Adipose tissue (tissue), 3 donors: ENCODE results near the gene PCDHA7. TPM values are rescaled to one million over a fixed set of nuclear protein-coding genes. Genes with fewer than 3 reads are reported as not detected.
"Not testable (repeated sequence)": the region's sequence is repeated elsewhere in the genome, so short reads cannot be mapped to it uniquely, and the experiment has no call there.

Experiments used
- H3K27ac ChIP-seq: one replicate; pipeline ENCODE4 v1.5.1; 2013; ENCODE audit warnings: low read depth, low read length
- WGBS, 3 donors: extraction: QIAGEN DNeasy Blood & Tissue Kit; methylation state at CpG; one replicate each; pipeline ENCODE4 v1.1.7; 2013; 5-methylcytosine and 5-hydroxymethylcytosine counted together
- polyA plus RNA-seq, 3 donors: library from polyadenylated mRNA; stranded (reverse); fragments of 200-250 nt; gene quantifications; one replicate each; pipeline ENCODE4 v1.2.3, GENCODE V29; 2013
- donor health status: healthy with polysubstance abuse.
- donor health status: Bipolar disorder and iron deficiency.
- donor health status: healthy.

Gene PCDHA7
- polyA plus RNA-seq, 3 donors, result 0.10 to 0.22 (median 0.14) TPM

- no peak within 1 kb of the TSS for H3K27ac ChIP-seq
- 24 to 26% (median 26%) methylated on average over 39 of the region's 39 CpGs for WGBS, 3 donors
These were observed 12.4 kb upstream of the PCDHA7 start, which contains the start of gene PCDHA5 for GRCh38 chr5:140821375-140822280. Gene PCDHA5 (plus strand): TSS chr5:140821613.

DNA sequence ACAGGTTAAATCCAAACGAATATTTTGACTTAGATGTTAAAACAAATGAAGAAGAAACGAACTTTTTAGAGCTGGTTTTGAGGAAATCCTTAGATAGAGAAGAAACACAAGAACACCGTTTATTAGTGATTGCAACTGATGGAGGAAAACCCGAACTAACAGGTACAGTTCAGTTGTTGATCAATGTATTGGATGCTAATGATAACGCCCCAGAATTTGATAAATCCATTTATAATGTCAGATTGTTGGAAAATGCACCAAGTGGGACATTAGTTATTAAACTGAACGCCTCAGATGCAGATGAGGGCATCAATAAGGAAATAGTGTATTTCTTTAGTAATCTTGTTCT lies 11.8 kb upstream of the PCDHA7 start:
- WGBS, 3 donors, result 23 to 29% (median 26%) methylated on average over 6 of the region's 6 CpGs
- no peak overlapping the region for H3K27ac ChIP-seq

DNA sequence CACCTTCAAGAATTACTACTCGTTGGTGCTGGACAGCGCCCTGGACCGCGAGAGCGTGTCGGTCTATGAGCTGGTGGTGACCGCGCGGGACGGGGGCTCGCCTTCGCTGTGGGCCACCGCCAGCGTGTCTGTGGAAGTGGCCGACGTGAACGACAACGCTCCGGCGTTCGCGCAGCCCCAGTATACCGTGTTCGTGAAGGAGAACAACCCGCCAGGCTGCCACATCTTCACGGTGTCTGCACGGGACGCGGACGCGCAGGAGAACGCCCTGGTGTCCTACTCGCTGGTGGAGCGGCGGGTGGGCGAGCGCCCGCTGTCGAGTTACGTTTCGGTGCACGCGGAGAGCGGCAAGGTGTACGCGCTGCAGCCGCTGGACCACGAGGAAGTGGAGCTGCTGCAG lies 11.1 kb upstream of the PCDHA7 start:
- WGBS, 3 donors, result 48 to 53% (median 48%) methylated on average over 40 to 48 of the region's 48 CpGs
- not testable (repeated sequence) for H3K27ac ChIP-seq

DNA sequence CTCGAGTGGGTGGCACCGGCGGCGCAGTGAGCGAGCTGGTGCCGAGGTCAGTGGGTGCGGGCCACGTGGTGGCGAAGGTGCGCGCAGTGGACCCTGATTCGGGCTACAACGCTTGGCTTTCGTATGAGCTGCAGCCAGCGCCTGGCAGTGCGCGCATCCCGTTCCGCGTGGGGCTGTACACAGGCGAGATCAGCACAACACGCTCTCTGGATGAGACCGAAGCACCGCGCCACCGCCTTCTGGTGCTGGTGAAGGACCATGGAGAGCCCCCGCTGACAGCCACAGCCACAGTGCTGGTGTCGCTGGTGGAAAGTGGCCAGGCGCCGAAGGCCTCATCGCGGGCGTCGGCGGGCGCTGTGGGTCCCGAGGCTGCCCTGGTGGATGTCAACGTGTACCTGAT lies 10.6 kb upstream of the PCDHA7 start:
- 49 to 54% (median 53%) methylated on average over 38 of the region's 38 CpGs for WGBS, 3 donors
- H3K27ac ChIP-seq, result no peak overlapping the region

- 14 to 16% (median 16%) methylated on average over 27 of the region's 27 CpGs for WGBS, 3 donors
- no peak within 1 kb of the TSS for H3K27ac ChIP-seq
These were observed 6.2 kb upstream of the PCDHA7 start, which contains the start of gene PCDHA6 for GRCh38 chr5:140827704-140828361. Gene PCDHA6 (plus strand): TSS chr5:140827960. CDS start chr5:140828092, 132 bp downstream.

DNA sequence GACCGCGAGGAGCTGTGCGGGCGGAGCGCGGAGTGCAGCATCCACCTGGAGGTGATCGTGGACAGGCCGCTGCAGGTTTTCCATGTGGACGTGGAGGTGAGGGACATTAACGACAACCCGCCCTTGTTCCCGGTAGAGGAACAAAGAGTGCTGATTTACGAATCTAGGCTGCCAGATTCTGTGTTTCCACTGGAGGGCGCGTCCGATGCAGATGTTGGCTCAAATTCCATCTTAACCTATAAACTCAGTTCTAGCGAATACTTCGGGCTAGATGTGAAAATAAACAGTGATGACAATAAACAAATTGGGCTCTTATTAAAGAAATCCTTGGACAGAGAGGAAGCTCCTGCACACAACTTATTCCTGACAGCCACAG lies 5.7 kb upstream of the PCDHA7 start:
- H3K27ac ChIP-seq, result no peak overlapping the region
- 15 to 20% (median 15%) methylated on average over 18 of the region's 18 CpGs for WGBS, 3 donors

- H3K27ac ChIP-seq, result not testable (repeated sequence)
- 37 to 44% (median 40%) methylated on average over 104 to 106 of the region's 106 CpGs for WGBS, 3 donors
These were observed 4.3 kb upstream of the PCDHA7 start for GRCh38 chr5:140829511-140830501.

- 18 to 20% (median 18%) methylated on average over 23 to 26 of the region's 38 CpGs for WGBS, 3 donors
- H3K27ac ChIP-seq, result not testable (repeated sequence)
These were observed 455 bp downstream of the PCDHA7 start for GRCh38 chr5:140834439-140835008.

DNA sequence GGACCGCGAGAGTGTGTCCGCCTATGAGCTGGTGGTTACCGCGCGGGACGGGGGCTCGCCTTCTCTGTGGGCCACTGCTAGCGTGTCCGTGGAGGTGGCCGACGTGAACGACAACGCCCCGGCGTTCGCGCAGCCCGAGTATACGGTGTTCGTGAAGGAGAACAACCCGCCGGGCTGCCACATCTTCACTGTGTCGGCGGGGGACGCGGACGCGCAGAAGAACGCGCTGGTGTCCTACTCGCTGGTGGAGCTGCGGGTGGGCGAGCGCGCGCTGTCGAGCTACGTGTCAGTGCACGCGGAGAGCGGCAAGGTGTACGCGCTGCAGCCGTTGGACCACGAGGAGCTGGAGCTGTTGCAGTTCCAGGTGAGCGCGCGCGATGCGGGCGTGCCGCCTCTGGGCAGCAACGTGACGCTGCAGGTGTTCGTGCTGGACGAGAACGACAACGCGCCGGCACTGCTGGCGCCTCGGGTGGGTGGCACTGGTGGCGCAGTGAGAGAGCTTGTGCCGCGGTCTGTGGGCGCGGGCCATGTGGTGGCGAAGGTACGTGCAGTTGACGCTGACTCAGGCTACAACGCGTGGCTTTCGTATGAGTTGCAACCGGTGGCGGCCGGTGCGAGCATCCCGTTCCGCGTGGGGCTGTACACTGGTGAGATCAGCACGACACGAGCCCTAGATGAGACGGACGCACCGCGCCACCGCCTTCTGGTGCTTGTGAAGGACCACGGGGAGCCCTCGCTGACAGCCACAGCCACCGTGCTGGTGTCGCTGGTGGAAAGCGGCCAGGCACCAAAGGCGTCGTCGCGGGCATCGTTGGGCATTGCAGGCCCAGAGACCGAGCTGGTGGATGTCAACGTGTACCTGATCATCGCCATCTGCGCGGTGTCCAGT lies 1.8 kb downstream of the PCDHA7 start:
- 35 to 41% (median 41%) methylated on average over 94 to 103 of the region's 103 CpGs for WGBS, 3 donors

DNA sequence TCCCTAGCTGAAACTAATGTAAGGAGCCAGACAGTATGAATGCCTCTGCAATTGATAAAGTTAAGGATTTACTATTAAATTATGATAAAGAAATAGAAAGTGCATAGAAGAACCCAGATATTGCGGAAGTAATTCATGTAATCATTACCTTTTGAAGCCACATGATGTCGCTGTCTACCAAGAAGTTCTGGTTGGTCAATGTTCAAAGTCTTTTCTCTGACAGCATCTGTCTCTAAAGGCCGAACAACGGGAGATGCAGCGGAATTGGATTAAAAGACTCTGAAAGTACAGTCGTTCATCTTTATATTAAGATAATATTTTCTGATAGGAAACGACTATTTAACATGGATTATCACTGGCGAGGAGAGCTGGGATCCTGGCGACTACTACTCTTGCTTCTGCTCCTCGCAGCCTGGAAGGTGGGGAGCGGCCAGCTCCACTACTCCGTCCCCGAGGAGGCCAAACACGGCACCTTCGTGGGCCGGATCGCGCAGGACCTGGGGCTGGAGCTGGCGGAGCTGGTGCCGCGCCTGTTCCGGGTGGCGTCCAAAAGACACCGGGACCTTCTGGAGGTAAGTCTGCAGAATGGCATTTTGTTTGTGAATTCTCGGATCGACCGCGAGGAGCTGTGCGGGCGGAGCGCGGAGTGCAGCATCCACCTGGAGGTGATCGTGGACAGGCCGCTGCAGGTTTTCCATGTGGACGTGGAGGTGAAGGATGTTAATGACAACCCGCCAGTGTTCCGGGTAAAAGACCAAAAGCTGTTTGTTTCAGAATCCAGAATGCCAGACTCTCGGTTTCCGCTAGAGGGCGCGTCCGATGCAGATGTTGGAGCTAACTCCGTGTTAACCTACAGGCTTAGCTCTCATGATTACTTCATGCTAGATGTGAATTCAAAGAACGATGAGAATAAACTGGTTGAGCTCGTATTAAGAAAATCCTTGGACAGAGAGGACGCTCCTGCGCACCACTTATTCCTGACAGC lies 7.2 kb downstream of the PCDHA7 start, which contains the start of gene PCDHA8:
Gene PCDHA8 (plus strand): TSS at position 210 of the 985 bp plus-strand sequence. CDS start 135 bp downstream, at position 345.
- 15 to 22% (median 21%) methylated on average over 42 to 47 of the region's 47 CpGs for WGBS, 3 donors
- H3K27ac ChIP-seq, result no peak within 1 kb of the TSS

More for the DNA sequence above, 1.8 kb downstream of the PCDHA7 start:
- H3K27ac ChIP-seq, result no peak overlapping the region

DNA sequence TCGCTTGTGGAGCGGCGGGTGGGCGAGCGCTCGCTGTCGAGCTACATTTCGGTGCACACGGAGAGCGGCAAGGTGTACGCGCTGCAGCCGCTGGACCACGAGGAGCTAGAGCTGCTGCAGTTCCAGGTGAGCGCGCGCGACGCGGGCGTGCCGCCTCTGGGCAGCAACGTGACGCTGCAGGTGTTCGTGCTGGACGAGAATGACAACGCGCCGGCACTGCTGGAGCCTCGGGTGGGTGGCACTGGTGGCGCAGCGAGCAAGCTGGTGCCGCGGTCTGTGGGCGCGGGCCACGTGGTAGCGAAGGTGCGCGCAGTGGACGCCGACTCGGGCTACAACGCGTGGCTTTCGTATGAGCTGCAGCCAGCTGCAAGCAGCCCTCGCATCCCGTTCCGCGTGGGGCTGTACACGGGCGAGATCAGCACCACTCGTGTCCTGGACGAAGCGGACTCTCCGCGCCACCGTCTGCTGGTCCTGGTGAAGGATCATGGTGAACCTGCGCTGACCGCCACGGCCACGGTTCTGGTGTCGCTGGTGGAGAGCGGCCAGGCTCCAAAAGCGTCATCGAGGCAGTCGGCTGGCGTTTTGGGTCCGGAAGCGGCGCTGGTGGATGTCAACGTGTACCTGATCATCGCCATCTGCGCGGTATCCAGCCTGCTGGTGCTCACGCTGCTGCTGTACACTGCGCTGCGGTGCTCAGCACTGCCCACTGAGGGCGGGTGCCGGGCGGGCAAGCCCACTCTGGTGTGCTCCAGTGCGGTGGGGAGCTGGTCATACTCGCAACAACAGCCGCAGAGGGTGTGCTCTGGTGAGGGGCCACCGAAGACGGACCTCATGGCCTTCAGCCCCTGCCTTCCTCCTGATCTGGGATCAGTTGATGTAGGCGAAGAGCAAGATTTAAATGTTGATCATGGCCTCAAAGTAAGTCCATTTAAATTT lies 9.0 kb downstream of the PCDHA7 start:
- no peak overlapping the region for H3K27ac ChIP-seq
- 42 to 43% methylated on average over 50 to 87 of the region's 87 CpGs; no CpG with 5 or more reads in 1 of the 3 donors for WGBS, 3 donors

GRCh38 chr5:140848139-140849102 lies 14.4 kb downstream of the PCDHA7 start, which contains the start of gene PCDHA9:
Gene PCDHA9 (plus strand): TSS chr5:140848382. CDS start chr5:140848496, 114 bp downstream.
- not testable (repeated sequence) for H3K27ac ChIP-seq
- 16 to 22% methylated on average over 22 to 46 of the region's 48 CpGs; no CpG with 5 or more reads in 1 of the 3 donors for WGBS, 3 donors

DNA sequence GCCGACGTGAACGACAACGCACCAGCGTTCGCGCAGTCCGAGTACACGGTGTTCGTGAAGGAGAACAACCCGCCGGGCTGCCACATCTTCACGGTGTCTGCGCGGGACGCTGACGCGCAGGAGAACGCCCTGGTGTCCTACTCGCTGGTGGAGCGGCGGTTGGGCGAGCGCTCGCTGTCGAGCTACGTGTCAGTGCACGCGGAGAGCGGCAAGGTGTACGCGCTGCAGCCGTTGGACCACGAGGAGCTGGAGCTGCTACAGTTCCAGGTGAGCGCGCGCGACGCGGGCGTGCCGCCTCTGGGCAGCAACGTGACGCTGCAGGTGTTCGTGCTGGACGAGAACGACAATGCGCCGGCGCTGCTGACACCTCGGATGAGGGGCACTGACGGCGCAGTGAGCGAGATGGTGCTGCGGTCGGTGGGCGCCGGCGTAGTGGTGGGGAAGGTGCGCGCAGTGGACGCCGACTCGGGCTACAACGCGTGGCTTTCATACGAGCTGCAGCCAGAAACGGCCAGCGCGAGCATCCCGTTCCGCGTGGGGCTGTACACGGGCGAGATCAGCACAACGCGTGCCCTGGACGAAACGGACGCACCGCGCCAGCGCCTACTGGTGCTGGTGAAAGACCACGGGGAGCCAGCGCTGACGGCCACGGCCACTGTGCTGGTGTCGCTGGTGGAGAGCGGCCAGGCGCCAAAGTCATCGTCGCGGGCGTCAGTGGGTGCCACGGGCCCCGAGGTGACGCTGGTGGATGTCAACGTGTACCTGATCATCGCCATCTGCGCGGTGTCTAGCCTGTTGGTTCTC lies 16.0 kb downstream of the PCDHA7 start:
- not testable (repeated sequence) for H3K27ac ChIP-seq
- WGBS, 3 donors, result 38 to 45% methylated on average over 42 to 101 of the region's 101 CpGs; no CpG with 5 or more reads in 1 of the 3 donors
